GM18517 (cell line): ENCODE results near the gene CLINT1.
"Not testable (repeated sequence)": the region's sequence is repeated elsewhere in the genome, so short reads cannot be mapped to it uniquely, and the experiment has no call there.

Experiments used
- ATAC-seq: cut with Tn5 transposase; IDR thresholded peaks from one replicate; pipeline ENCODE4 v1.9.1; 2021; ENCODE audit warnings: mild to moderate bottlenecking, moderate library complexity; ENCODE audit not compliant: unreplicated experiment

The CLINT1 gene

DNA sequence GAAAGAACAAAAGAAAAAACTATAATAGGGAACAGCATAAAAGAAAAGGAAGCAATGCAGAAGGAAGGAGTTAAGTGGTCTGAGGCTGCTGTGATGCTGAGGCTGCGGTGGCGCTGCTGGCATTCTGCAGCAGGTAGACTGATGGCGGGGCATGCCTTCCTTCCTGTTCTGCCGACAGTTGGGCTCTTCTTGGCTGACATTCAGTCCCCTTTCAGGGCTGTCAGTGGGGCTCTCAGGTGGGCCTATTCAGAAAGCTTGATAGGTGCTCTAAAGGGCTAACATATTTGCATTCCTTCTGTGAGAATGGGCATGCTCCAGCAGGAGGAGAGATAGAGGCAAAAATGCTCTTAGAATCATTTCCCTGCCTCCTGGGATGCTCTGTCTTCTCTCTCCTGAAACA, 5.1 kb upstream of the CLINT1 start:
- no peak for ATAC-seq

DNA sequence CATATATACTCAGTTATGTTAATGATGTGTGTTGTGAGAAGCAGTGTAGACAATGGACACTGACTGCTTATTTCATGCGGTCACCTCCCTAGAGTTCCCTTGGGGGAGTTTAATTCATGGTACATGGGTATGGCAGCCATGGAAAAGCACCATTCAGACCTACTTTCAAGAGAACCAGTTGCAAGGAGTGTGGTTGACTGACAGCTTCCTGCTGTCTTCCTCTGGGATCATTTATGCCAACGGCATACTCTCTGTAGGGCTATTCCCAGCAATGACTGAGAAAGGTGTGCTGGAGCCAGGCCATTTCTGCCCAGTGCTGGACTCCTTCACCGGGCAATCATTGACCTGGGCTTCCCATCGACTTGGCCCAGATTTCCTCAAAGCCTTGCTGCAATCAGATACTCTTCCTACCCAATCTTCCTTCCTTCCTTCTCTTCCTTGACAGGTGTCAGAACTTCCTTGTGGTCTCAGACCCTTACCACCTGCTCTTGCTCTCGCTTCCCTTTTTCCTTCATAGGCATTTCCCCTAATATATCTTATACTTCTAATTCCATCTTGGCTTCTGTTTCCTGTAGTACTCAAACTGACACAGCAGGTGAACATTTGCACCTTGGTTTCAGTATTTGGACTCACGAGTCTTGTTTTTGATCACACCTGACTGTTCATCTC, 3.4 kb upstream of the CLINT1 start:
- no peak for ATAC-seq

DNA sequence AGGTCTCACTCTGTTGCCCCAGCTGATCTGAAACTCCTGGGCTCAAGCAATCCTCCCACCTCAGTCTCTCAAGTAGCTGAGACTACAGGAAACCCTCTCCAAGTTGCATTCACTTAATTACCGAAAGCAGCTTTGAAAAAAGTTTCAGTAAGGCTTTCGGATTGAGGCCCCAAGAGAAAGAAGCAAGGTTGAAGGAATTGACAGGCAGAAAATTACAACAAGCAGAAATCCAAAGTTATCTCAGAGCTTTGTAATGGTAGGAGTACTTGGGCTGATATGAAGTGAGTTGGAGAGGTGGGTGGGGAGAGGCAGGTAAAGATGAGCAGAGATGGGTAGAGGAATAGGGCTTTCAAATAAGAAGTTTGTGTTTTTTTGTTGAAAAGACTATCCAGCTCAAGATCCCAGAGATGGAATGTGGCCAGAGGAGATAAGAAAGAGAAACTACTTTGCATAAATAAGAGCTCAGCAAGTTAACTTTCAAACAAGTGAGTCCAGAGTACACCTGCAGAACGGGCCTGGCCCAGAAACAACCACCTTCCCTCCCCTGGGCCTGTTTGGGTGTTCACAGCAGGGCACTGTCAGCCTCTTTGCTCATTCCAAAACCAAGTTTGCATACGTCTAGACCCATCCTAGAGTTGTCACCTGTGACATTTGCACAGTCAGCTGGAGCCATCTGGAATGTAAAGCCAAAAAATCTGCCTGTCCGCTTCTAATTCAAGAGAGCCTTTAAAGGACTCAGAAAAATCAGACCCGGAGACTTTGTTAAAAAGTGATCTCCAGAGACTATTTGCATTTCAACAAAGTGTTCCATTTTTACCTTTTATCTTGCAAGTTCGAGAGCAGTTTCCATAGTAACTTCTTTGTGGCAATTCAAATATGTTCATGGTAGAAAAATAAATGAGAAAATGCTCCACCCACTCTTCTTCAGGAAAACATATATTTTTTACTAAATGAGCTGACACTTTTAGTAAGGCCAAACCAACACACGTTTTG, 2.2 kb upstream of the CLINT1 start:
- peak; percentile 75 for ATAC-seq

- ATAC-seq, result no peak
Measured at GRCh38 chr5:157859227-157859575, 256 bp upstream of the CLINT1 start.

- no peak for ATAC-seq
Measured at GRCh38 chr5:157857816-157858526, 974 bp downstream of the CLINT1 start.

GRCh38 chr5:157855404-157855994, 3.4 kb downstream of the CLINT1 start:
- ATAC-seq, result no peak

- not testable (repeated sequence) for ATAC-seq
Measured at GRCh38 chr5:157853365-157853764, 5.6 kb downstream of the CLINT1 start.

DNA sequence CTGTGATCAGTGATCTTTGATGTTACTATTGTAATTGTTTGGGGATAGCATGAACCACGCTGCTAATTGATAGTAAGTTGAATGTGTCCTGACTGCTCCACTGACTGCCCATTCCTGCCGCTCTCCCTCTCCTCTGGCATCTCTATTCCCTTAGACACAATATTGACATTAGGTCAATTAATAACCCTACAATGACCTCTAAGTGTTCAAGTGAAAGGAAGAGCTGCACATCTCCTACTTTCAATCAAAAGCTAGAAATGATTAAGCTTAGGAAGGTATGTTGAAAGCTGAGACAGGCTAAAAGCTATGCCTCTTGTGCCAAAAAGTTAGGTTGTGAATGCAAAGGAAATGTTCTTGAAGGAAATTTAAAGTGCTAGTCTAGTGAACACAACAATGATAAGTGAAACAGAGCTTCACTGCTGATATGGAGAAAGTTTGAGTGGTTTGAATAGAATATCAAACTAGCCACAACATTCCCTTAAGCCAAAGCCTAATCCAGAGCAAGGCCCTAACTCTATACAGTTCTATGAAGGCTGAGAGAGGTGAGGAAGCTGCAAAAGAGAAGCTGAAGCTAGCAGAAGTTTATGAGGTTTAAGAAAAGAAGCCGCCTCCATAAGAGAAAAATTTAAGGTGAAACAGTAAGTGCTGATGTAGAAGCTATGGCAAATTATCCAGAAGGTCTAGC, 12.9 kb downstream of the CLINT1 start:
- ATAC-seq, result no peak

DNA sequence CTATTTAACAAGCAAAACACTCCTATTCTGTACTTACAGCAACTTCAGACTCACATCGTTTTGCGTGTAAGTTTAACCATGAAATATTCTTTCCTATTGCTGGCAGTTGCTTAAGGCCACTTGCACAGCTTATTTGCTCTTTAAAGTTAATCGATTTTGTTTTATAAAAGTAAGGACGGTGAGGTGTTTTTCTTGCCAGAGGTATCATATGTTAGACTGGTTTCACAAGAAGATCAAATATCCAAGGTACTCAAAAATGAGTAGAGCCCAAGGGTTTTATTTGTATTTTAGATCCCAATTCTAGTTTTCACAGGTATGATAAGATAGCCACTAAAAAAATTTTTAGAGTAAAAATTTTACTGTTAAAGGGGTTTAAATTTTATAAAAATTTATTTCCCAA, 16.2 kb downstream of the CLINT1 start:
- no peak for ATAC-seq

DNA sequence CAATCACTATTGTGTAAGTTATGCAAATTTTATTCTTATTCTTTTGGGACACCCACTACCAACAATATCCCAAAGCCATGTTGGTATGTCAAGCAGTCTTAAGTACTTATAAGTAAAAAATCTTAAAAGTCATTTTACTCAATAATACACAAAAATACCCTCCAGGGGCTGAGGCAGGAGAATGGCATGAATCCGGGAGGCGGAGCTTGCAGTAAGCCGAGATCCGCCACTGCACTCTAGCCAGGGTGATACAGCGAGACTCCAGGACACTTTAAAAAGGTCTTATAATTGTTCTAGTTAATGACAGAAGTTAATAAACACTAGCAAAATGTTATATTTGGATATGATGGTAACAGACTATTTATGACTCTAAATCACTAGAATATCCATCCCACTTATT, 16.8 kb downstream of the CLINT1 start:
- no peak for ATAC-seq

DNA sequence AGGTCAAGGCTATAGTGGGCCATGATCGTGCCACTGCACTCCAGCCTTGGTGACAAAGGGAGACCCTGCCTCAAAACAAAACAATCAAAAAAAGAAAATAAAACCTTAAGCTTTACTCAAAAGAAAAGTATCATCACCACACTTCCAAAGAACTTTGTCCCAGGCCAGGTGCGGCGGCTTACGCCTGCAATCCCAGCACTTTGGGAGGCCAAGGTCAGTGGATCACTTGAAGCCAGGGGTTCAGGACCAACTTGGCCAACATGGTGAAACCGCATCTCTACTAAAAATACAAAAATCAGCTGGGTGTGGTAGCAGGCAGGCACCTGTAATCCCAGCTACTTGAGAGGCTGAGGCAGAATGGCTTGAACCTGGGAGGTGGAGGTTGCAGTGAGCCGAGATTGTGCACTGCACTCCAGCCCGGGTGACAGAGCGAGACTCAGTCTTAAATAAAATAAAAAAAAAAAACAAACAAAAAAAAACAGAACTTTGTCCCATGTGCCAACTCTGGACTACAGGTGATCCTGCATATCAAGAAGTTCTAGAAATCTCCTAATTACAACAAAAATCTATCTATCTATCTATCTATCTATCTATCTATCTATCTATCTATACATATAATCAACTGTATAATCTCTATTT, 19.7 kb downstream of the CLINT1 start:
- no peak for ATAC-seq

GRCh38 chr5:157836121-157836753, 22.7 kb downstream of the CLINT1 start:
- no peak for ATAC-seq

DNA sequence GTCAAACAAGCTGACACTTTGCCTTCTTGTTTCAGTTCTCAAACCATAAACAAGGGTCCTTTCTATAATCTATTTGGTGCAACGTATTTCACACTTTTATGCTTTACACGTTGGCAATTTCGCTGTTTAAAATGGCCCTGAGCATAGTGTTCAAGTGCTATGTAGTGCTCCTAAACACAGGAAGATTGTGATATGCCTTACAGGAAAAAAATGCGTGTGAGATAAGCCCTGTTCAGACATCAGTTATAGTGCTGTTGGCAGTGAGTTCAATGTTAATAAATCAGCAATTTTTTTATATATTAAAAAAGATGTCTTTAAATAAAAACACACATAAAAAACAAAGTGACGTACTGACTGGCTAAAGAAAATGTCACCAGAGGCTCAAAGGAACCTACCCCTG, 23.9 kb downstream of the CLINT1 start:
- no peak for ATAC-seq

GRCh38 chr5:157828944-157829639, 29.9 kb downstream of the CLINT1 start:
- ATAC-seq, result no peak

DNA sequence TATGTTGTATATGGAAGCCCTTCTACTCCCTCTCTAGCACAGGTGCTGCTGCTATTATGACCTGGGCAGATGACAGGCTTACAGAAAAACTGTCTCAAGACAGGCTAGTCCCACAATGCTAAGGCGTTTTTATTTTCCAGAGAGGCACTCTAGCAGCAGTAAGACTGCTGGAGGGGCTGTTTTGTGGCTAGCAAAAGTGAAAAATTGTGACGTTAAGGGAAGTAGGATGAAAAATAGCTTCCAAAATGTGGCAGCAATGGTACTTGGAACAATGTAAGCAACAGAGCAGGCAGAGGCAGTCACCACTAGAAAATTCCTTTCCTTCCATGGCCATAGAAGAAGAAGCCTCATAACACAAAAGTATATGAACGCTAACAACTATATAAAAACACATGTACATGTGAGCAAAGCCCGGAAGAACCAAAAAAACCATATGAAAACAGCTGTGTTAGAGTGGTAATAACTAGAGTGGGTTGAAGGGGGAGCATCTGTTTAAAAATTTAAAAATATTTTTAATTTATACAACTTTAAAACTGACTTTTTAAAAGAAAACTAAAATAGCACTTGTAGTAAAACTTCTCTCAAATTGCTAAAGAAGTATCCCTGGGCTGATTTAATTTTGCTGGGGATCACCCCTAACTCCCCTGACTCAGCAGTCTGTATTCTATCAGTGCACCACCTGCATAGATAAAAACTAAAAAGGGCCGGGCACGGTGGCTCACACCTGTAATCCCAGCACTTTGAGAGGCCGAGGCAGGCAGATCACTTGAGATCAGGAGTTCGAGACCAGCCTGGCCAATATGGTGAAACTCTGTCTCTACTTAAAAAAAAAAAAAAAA, 30.6 kb downstream of the CLINT1 start:
- ATAC-seq, result no peak

DNA sequence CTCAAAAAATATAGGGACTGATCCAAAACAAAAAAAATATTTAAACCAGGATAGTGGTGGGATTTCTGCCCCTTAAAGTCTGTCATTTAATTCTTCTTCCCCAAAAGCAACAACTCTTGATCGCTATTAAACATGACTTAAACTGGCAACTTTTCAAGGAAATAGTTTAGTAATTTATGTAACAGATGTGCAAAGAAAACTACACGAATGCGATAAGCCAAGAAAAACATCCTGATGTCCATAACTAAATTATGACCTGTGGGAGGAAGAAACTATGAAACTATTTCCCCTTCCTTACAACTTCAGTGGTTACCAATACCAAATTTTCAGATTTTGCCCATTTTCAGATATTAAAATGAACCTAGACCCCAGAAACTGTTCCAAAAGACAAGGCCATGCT, 31.5 kb downstream of the CLINT1 start:
- no peak for ATAC-seq

GRCh38 chr5:157823655-157824054, 35.3 kb downstream of the CLINT1 start:
- ATAC-seq, result no peak
